B cell (primary cell): Measurements from ENCODE around the gene GGTLC2.
"Not testable (repeated sequence)": the region's sequence is repeated elsewhere in the genome, so short reads cannot be mapped to it uniquely, and the experiment has no call there.

Experiments used
- CTCF ChIP-seq: fragments of 200-600 bp; IDR thresholded peaks from one replicate; pipeline ENCODE4 v1.8.0; 2022; ENCODE audit warnings: antibody characterized with exemption, mild to moderate bottlenecking
- EZH2 ChIP-seq: IDR thresholded peaks from 2 replicates; pipeline ENCODE4 v1.6.1; 2012; ENCODE audit warnings: borderline replicate concordance, low read depth, mild to moderate bottlenecking, moderate library complexity, low read length; ENCODE audit not compliant: insufficient read depth, poor library complexity, severe bottlenecking

GRCh38 chr22:22650398-22650797 is 6.0 kb downstream of the GGTLC2 start:
- TF ChIP-seq CTCF, EZH2: not testable (repeated sequence)
